Occipital lobe (tissue), 2 donors: ENCODE measurements around the gene LGALS9C. TPM values are rescaled to one million over a fixed set of nuclear protein-coding genes. Genes with fewer than 3 reads are reported as not detected.
"Not testable (repeated sequence)": the region's sequence is repeated elsewhere in the genome, so short reads cannot be mapped to it uniquely, and the experiment has no call there.

ENCODE experiments used
- DNase-seq: peaks from one replicate; lab custom pipeline; 2025; lab: John Stamatoyannopoulos, UW
- total RNA-seq: library from RNA; depleted of rRNA; stranded (reverse); fragments of >200 nt; gene quantifications from one replicate; pipeline ENCODE4 v1.2.3, GENCODE V29; 2014

LGALS9C gene
- not detected for total RNA-seq

- DNase-seq: not testable (repeated sequence)
Measured at GRCh38 chr17:18476508-18477308, at the start of gene LGALS9C. TSS of gene LGALS9C (plus strand) at chr17:18476789. CDS start at chr17:18476855, 66 bp downstream.

- not testable (repeated sequence) for DNase-seq
Measured at GRCh38 chr17:18432206-18432605, 44.4 kb upstream of the LGALS9C start.

- DNase-seq: not testable (repeated sequence)
Measured at GRCh38 chr17:18439465-18439870, 37.1 kb upstream of the LGALS9C start.

GRCh38 chr17:18442093-18442492, 34.5 kb upstream of the LGALS9C start:
- DNase-seq: not testable (repeated sequence)

GRCh38 chr17:18442532-18442931, 34.1 kb upstream of the LGALS9C start:
- not testable (repeated sequence) for DNase-seq

GRCh38 chr17:18447476-18448205, 28.9 kb upstream of the LGALS9C start:
- DNase-seq: not testable (repeated sequence)

- DNase-seq: not testable (repeated sequence)
Measured at GRCh38 chr17:18448311-18448710, 28.3 kb upstream of the LGALS9C start.

GRCh38 chr17:18449833-18450232, 26.8 kb upstream of the LGALS9C start:
- not testable (repeated sequence) for DNase-seq

- DNase-seq: not testable (repeated sequence)
Measured at GRCh38 chr17:18450998-18451397, 25.6 kb upstream of the LGALS9C start.

- not testable (repeated sequence) for DNase-seq
Measured at GRCh38 chr17:18451969-18452368, 24.6 kb upstream of the LGALS9C start.

- not testable (repeated sequence) for DNase-seq
Measured at GRCh38 chr17:18459035-18459434, 17.6 kb upstream of the LGALS9C start.

- DNase-seq: not testable (repeated sequence)
Measured at GRCh38 chr17:18463831-18464502, 12.6 kb upstream of the LGALS9C start.

GRCh38 chr17:18466250-18466983, 10.2 kb upstream of the LGALS9C start:
- DNase-seq: not testable (repeated sequence)

GRCh38 chr17:18467001-18467400, 9.6 kb upstream of the LGALS9C start:
- not testable (repeated sequence) for DNase-seq

GRCh38 chr17:18468472-18469171, 8.0 kb upstream of the LGALS9C start:
- not testable (repeated sequence) for DNase-seq

- DNase-seq: not testable (repeated sequence)
Measured at GRCh38 chr17:18469837-18470236, 6.8 kb upstream of the LGALS9C start.

- not testable (repeated sequence) for DNase-seq
Measured at GRCh38 chr17:18470345-18470930, 6.2 kb upstream of the LGALS9C start.

GRCh38 chr17:18473967-18474366, 2.6 kb upstream of the LGALS9C start:
- DNase-seq: not testable (repeated sequence)

GRCh38 chr17:18474754-18475153, 1.8 kb upstream of the LGALS9C start:
- DNase-seq: not testable (repeated sequence)

GRCh38 chr17:18477367-18477766, 778 bp downstream of the LGALS9C start:
- not testable (repeated sequence) for DNase-seq
